RWPE2 (cell line): ENCODE measurements around the gene TP53TG5.

Experiments
- ATAC-seq: fragments of 200-7000 bp; cut with Tn5 transposase; 3 replicates; pipeline ENCODE4 v1.9.1; 2021; ENCODE audit warnings: low read depth
- DNase-seq: peaks from one replicate; pipeline ENCODE4 v3.0.0-alpha.2; 2020; ENCODE audit warnings: low spot score
- H3K27ac ChIP-seq: fragments of 450-650 bp; 2 replicates; pipeline ENCODE4 v1.5.1; 2017; ENCODE audit warnings: mild to moderate bottlenecking; ENCODE audit not compliant: poor library complexity, severe bottlenecking
- H3K27me3 ChIP-seq: fragments of 250-450 bp; sonication (Bioruptor Pico); 2 replicates; pipeline ENCODE4 v1.5.1; 2021; ENCODE audit warnings: mild to moderate bottlenecking, moderate library complexity; ENCODE audit not compliant: insufficient read depth, poor library complexity, severe bottlenecking
- H3K36me3 ChIP-seq: fragments of 250-450 bp; sonication (Bioruptor Pico); 2 replicates; pipeline ENCODE4 v1.5.1; 2020; ENCODE audit warnings: low read depth, mild to moderate bottlenecking, moderate library complexity
- H3K4me1 ChIP-seq: fragments of 250-450 bp; sonication (Bioruptor Pico); 2 replicates; pipeline ENCODE4 v1.5.1; 2021; ENCODE audit warnings: mild to moderate bottlenecking, moderate library complexity; ENCODE audit not compliant: insufficient read depth, poor library complexity, severe bottlenecking
- H3K4me3 ChIP-seq: fragments of 250-450 bp; sonication (Bioruptor Pico); 2 replicates; pipeline ENCODE4 v1.5.1; 2021; ENCODE audit warnings: mild to moderate bottlenecking, moderate library complexity; ENCODE audit not compliant: severe bottlenecking
- H3K9me3 ChIP-seq: fragments of 250-450 bp; sonication (Bioruptor Pico); 2 replicates; pipeline ENCODE4 v1.5.1; 2021; ENCODE audit warnings: mild to moderate bottlenecking, moderate library complexity; ENCODE audit not compliant: severe bottlenecking
- TF ChIP-seq, protein P1 (sequence below): fragments of 450-650 bp; IDR thresholded peaks from one replicate; pipeline ENCODE4 v1.5.1; 2017; ENCODE audit warnings: mild to moderate bottlenecking, moderate library complexity; ENCODE audit not compliant: poor library complexity, severe bottlenecking

TP53TG5 gene

DNA sequence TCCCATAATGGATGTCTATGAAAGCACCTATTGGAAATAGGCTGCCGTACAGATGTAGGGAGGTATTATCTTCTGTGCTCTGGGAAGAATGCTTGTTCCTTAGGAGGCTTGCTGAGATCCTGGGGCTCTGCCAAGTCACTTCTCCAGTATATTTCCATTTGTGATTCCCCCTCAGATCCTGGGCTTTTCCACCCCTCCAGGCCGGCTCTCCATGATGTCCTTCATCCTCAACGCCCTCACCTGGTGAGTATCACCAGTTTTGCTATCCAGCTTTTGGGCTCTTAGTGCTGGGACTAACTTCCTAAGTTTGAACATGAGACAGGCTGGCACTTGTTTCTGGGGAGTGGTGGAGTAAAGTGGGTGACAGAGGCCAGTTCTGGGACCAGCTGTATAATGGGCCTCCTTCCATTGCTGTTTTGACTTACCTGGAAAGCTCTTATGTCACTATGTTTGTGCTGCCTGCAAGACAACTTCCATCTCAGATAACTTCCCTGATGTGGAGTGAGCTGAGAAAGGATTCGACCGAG lies 12.6 kb downstream of the TP53TG5 start:
- Histone ChIP-seq H3K27me3 (no peaks in the 10 kb centered on the region), H3K27ac (no peak overlapping the region), H3K4me1 (peaks cover 14% of the 10 kb centered on the region), H3K9me3 (no peaks in the 10 kb centered on the region), H3K36me3 (peaks cover 37% of the 10 kb centered on the region), H3K4me3 (no peak overlapping the region)
- DNase-seq, result peak; percentile 47
- TF ChIP-seq, protein P1, sequence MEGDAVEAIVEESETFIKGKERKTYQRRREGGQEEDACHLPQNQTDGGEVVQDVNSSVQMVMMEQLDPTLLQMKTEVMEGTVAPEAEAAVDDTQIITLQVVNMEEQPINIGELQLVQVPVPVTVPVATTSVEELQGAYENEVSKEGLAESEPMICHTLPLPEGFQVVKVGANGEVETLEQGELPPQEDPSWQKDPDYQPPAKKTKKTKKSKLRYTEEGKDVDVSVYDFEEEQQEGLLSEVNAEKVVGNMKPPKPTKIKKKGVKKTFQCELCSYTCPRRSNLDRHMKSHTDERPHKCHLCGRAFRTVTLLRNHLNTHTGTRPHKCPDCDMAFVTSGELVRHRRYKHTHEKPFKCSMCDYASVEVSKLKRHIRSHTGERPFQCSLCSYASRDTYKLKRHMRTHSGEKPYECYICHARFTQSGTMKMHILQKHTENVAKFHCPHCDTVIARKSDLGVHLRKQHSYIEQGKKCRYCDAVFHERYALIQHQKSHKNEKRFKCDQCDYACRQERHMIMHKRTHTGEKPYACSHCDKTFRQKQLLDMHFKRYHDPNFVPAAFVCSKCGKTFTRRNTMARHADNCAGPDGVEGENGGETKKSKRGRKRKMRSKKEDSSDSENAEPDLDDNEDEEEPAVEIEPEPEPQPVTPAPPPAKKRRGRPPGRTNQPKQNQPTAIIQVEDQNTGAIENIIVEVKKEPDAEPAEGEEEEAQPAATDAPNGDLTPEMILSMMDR, result no peak
- ATAC-seq, result no peak

DNA sequence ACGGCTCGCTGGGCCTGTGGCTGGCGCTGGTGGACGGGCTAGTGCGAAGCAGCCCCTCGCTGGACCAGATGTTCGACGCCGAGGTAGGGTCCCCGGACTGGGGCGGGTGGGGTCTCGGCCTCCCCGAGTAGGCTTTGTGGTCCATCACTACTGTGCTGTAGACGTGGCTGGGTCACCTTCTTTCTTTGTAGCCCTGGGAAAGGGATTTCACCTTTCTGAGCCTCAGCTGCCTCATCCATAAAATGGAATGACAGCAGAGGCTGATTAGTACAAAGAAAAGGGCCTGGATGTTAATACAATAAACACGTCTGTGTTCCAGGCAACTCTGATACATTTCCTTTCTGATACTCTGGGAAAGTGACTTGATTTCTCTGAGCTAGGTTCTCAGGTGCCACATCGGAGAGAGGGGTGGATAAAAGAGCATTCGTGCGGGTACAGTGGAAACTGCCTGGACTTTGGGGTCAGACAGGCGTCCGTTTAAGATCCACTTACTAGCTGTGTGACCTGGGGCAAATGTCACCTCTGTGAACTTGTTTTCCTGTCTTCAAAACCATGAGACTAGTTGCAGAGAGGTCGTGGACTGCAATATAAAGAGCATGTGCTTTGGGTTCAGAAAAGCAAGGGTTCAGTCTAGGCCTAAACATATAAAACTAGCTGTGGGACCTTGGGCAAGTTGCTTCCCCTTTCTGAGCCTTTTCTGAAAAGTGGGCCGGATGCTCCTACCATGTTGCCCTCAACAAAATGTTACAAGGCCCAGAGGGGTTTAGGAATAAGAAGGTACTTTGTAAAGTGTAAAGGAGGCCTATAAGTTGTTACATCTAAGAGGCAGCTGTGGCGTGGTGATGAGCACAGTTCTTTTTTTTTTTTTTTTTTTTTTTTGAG lies 14.3 kb downstream of the TP53TG5 start:
- H3K27me3 ChIP-seq, result no peaks in the 10 kb centered on the region
- peaks cover 30% of the 10 kb centered on the region for H3K4me1 ChIP-seq
- peak; percentile 36 for DNase-seq
- no peak for ATAC-seq
- no peaks in the 10 kb centered on the region for H3K9me3 ChIP-seq
- peak overlapping the region; percentile 62 for H3K4me3 ChIP-seq
- TF ChIP-seq, protein P1, result no peak
- peak overlapping the region; percentile 91 for H3K27ac ChIP-seq
- H3K36me3 ChIP-seq, result peaks cover 33% of the 10 kb centered on the region

DNA sequence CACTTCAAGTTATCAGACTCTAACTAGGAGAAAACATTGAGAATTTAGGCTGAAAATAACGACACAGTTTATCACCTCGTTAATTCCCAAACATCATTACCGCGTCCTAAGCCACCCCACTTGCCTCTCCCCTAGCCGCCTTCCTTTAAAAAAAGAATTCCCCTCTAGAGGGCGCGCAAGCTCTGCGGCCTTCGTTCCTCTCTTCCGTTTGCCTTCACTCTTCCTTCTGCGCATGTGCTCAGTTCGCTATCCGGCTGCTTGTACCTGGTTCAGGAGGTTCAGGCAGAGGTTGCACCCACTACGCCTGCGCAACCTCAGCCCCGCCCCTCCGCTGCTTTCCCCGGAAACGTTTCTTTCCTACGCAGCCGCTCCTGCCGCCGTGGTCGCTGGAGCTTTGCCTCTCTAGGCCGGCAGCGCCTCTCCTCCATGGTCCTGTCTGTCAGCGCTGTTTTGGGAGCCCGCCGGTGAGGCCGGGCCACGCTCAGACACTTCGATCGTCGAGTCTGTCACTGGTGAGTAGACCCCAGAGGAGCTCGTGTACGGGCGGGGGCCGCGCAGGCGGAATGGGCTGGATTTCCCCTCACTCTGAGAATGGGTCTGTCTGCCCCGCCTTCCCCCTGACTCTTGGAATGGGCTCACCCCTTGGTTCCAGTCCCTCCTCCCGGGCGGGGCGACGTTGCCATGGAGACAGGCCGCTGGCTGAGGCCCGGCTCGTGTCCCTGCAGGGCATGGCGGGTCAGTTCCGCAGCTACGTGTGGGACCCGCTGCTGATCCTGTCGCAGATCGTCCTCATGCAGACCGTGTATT lies 15.1 kb downstream of the TP53TG5 start, which contains the start of gene SYS1:
Gene SYS1 (plus strand): TSS at position 353 of the 807 bp plus-strand sequence. CDS start 376 bp downstream, at position 729.
- peak; percentile 100 for DNase-seq
- Histone ChIP-seq H3K36me3 (peaks cover 27% of the 10 kb centered on the region), H3K4me3 (peak within 1 kb of the TSS; percentile 62), H3K27me3 (no peaks in the 10 kb centered on the region), H3K9me3 (no peaks in the 10 kb centered on the region), H3K4me1 (peaks cover 39% of the 10 kb centered on the region), H3K27ac (peak within 1 kb of the TSS; percentile 91)
- TF ChIP-seq, protein P1, result peak; percentile 100
- peak; percentile 75 for ATAC-seq

DNA sequence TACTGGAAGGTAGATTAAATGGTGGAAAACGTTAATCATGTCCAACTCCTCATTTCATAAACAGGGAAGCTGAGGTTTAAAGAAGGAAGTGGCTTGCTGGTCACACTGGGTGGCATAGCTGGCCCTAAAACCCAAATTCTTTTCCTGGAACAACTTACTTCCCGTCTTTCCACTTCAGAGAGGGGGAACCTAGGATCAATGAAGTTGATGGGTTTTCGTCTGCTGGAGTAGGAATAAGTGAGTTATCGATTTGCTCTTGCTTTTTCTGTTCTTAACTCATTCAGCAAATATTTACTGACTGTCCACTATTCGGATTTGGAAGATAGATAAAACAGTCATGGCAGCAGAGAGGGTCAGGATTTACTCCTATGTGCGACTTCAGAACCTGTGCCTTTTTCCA lies 16.3 kb downstream of the TP53TG5 start:
- no peak for DNase-seq
- peaks cover 50% of the 10 kb centered on the region for H3K4me1 ChIP-seq
- peaks cover 21% of the 10 kb centered on the region for H3K36me3 ChIP-seq
- H3K9me3 ChIP-seq, result no peaks in the 10 kb centered on the region
- peak overlapping the region; percentile 91 for H3K27ac ChIP-seq
- ATAC-seq, result no peak
- TF ChIP-seq, protein P1, result no peak
- no peak overlapping the region for H3K4me3 ChIP-seq
- no peaks in the 10 kb centered on the region for H3K27me3 ChIP-seq
